Neural cell (in vitro differentiated cells): Measurements from ENCODE around the gene GUCY2C.

ENCODE experiments used
- CTCF ChIP-seq: fragments of 450-650 bp; IDR thresholded peaks from 2 replicates; pipeline ENCODE4 v1.5.1; 2014; ENCODE audit warnings: antibody characterized with exemption, mild to moderate bottlenecking, moderate library complexity; ENCODE audit not compliant: poor library complexity, severe bottlenecking
- EP300 ChIP-seq: fragments of 450-650 bp; conservative IDR thresholded peaks from 2 replicates; pipeline ENCODE4 v1.6.1; 2014; ENCODE audit warnings: antibody characterized with exemption, mild to moderate bottlenecking, moderate library complexity; ENCODE audit not compliant: poor library complexity, severe bottlenecking
- EZH2 ChIP-seq: fragments of 200-600, 300-800 bp; shearing (Covaris generic), sonication (generic); IDR thresholded peaks from 2 replicates; pipeline ENCODE4 v1.6.1; 2014; ENCODE audit warnings: antibody characterized with exemption, low read length, borderline replicate concordance, mild to moderate bottlenecking; ENCODE audit not compliant: insufficient read depth, poor library complexity, severe bottlenecking
- POLR2AphosphoS5 ChIP-seq: IDR thresholded peaks from 2 replicates; pipeline ENCODE4 v1.6.1; 2012
- RAD21 ChIP-seq: fragments of 450-650 bp; conservative IDR thresholded peaks from 2 replicates; pipeline ENCODE4 v1.6.1; 2014; ENCODE audit warnings: antibody characterized with exemption, mild to moderate bottlenecking, moderate library complexity
- REST ChIP-seq: IDR thresholded peaks from 2 replicates; pipeline ENCODE4 v1.6.1; 2012; ENCODE audit warnings: borderline replicate concordance
- SMC3 ChIP-seq: fragments of 450-650 bp; conservative IDR thresholded peaks from 2 replicates; pipeline ENCODE4 v1.6.1; 2014; ENCODE audit warnings: antibody characterized with exemption, mild to moderate bottlenecking, moderate library complexity; ENCODE audit not compliant: poor library complexity
- TAF1 ChIP-seq: IDR thresholded peaks from 2 replicates; pipeline ENCODE4 v1.6.1; 2012; ENCODE audit warnings: low read depth

DNA sequence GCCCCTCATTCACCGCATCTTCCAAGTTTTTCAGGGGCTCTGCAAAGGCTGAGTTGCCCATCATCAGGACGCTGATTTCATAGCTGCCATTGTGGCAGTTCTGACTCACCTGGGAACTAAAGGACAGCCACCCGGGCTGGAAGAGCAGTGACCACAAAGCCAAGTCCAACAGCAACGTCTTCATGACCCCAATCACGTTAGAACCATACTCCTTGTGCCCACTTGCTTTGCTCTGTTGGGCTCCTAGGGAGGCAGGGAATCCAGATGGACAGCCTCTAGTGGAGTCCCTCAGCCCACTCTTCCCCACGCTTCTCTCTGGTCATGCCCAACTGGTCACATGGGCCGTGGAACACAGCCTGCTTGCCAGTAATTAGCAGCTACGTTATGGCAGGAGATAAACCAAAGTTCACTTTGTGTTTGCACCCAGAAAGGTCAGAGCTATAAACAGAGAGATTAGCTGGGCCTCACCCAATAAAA, at the start of gene GUCY2C:
- TF ChIP-seq CTCF (no peak), EZH2 (no peak), RAD21 (no peak), TAF1 (no peak), REST (no peak), POLR2AphosphoS5 (no peak), EP300 (no peak), SMC3 (no peak)
